ENCODE measurements around the gene PIP4P1. TPM values are rescaled to one million over a fixed set of nuclear protein-coding genes. Genes with fewer than 3 reads are reported as not detected.

The PIP4P1 gene
- total and polyA plus RNA-seq, 10 of the 15 experiments (the other 5 are each of a cell fraction or from before 2014, with no cell fraction given), result 19.1 to 47.4 (median 39.7) TPM

GRCh38 chr14:20460458-20461224 lies 593 bp downstream of the PIP4P1 start (continued):
- TF ChIP-seq ZBTB11 (CRISPR knock-in tag; IDR thresholded peaks at IDR 0.05), result no peak

DNA sequence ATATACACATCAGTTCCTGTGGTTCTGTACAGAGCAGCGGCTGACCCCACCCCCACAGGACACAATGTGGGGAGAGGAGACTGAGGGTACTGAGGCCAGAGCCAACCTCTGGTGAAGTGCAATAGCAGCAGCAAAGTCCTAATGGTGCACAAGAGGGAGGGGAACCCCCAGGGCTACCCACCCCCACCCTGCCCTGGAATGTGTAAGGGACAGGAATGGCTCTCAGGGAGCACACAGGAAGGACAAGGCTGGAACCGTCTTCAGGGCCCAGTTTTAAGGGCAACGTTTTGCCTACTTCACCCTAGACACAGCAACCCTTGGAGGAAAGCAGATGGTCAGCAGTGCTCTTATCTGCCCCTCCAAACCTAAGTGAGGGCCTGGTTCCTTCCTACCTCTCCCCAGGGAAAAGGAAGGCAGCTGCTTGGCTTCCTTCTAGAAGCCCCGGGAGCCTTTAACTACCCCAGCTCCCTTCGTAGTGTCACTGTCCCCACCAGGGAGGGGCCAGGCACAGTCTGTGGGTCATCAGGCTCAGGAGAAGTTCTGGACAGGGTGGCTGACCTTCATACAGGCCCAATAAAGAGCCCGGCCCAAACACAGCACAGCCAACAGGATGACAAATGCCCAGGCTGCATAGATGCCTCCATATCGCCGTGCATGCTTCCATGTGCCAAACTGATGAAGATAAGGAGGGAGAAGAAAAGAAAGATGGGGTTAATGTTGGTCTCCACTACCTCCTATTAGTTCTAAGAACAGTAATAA lies 3.0 kb downstream of the PIP4P1 start:
- intact Hi-C loops (cut with micrococcal nuclease; ENCODE audit: unreplicated experiment) (no loop called here), in situ Hi-C loops (cut with MboI) (no loop called here)
- no peaks in the 10 kb centered on the region for H3K27me3 ChIP-seq (replicated peaks in 1 of 2; ENCODE audit: control insufficient read depth in 2 of 2, insufficient read depth in 2 of 2, low read length in 1 of 2)
- FAIRE-seq, result no peak
- CTCF ChIA-PET, result interaction anchor here (0.5 to 5.4 kb wide), 2 partner anchors 25 to 43 kb away, joined by 3 to 39 read pairs; partner anchors contain the start of gene TEP1
- no peak overlapping the region for H3K9ac ChIP-seq (ENCODE audit: control insufficient read depth, insufficient read depth, low read length)
- H3K4me1 ChIP-seq (ENCODE audit: control insufficient read depth, insufficient read depth, low read length), result peaks cover 6% of the 10 kb centered on the region
- H2AFZ ChIP-seq (ENCODE audit: control insufficient read depth, low read depth, low read length), result no peak overlapping the region
- BruUV-seq (replicated peaks), result no TSS peak
- POLR2A ChIA-PET, result interaction anchor here (1.0 to 1.2 kb wide), 2 partner anchors 12 to 116 kb away, joined by 3 read pairs; no protein-coding TSS in a partner anchor
- SMC1A ChIA-PET (ENCODE audit: uncharacterized antibody, unreplicated experiment), result no interaction called here
- no peak for ATAC-seq
- H4K20me1 ChIP-seq (ENCODE audit: control insufficient read depth, insufficient read depth), result no peaks in the 10 kb centered on the region
- no peak overlapping the region for H3K4me3 ChIP-seq
- no peaks in the 10 kb centered on the region for H3K9me3 ChIP-seq (replicated peaks; ENCODE audit: control insufficient read depth, insufficient read depth, low read length)
- RAD21 ChIA-PET (ENCODE audit: unreplicated experiment), result no interaction called here
- 70% methylated on average over 8 of the region's 8 CpGs for WGBS (ENCODE audit: insufficient coverage, insufficient replicate concordance, low lambda C conversion rate, missing lambda C conversion rate)
- peaks cover 53% of the 10 kb centered on the region for H3K79me2 ChIP-seq (ENCODE audit: control insufficient read depth, insufficient read depth, low read length)
- no peak overlapping the region for H3K4me2 ChIP-seq (ENCODE audit: control insufficient read depth, insufficient read depth)
- H3K36me3 ChIP-seq (ENCODE audit: control insufficient read depth in 2 of 2, insufficient read depth in 2 of 2, low read length in 1 of 2), result peaks cover 11 to 27% of the 10 kb centered on the region in 2 experiments
- DNase-seq (ENCODE audit: low read depth, low spot score), result no peak
- no peak overlapping the region for H3K27ac ChIP-seq (ENCODE audit: control insufficient read depth, insufficient read depth)
- TF ChIP-seq ZNF217 (IDR thresholded peaks at IDR 0.05) (no peak), KAT2A (conservative IDR thresholded peaks at IDR 0.05; ENCODE audit: control insufficient read depth, low read depth, low read length) (no peak), MTA3 (IDR thresholded peaks at IDR 0.05; ENCODE audit: borderline replicate concordance, low read length) (peak; percentile 58; the same call in 1 of the 2 replicates), BACH1 (IDR thresholded peaks at IDR 0.05; ENCODE audit: borderline replicate concordance) (no peak), ZZZ3 (IDR thresholded peaks at IDR 0.05; ENCODE audit: control insufficient read depth, insufficient read length, low read depth) (no peak), BHLHE40 (IDR thresholded peaks at IDR 0.05; ENCODE audit: borderline replicate concordance in 1 of 2, low read depth in 2 of 2, low read length in 1 of 2) (no peak), SMC3 (IDR thresholded peaks at IDR 0.05; ENCODE audit: borderline replicate concordance, low read length) (no peak), KDM1A (IDR thresholded peaks at IDR 0.05; ENCODE audit: borderline replicate concordance) (no peak)
- TF ChIP-seq, protein P1, sequence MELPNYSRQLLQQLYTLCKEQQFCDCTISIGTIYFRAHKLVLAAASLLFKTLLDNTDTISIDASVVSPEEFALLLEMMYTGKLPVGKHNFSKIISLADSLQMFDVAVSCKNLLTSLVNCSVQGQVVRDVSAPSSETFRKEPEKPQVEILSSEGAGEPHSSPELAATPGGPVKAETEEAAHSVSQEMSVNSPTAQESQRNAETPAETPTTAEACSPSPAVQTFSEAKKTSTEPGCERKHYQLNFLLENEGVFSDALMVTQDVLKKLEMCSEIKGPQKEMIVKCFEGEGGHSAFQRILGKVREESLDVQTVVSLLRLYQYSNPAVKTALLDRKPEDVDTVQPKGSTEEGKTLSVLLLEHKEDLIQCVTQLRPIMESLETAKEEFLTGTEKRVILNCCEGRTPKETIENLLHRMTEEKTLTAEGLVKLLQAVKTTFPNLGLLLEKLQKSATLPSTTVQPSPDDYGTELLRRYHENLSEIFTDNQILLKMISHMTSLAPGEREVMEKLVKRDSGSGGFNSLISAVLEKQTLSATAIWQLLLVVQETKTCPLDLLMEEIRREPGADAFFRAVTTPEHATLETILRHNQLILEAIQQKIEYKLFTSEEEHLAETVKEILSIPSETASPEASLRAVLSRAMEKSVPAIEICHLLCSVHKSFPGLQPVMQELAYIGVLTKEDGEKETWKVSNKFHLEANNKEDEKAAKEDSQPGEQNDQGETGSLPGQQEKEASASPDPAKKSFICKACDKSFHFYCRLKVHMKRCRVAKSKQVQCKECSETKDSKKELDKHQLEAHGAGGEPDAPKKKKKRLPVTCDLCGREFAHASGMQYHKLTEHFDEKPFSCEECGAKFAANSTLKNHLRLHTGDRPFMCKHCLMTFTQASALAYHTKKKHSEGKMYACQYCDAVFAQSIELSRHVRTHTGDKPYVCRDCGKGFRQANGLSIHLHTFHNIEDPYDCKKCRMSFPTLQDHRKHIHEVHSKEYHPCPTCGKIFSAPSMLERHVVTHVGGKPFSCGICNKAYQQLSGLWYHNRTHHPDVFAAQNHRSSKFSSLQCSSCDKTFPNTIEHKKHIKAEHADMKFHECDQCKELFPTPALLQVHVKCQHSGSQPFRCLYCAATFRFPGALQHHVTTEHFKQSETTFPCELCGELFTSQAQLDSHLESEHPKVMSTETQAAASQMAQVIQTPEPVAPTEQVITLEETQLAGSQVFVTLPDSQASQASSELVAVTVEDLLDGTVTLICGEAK (IDR thresholded peaks at IDR 0.05; ENCODE audit: borderline replicate concordance), result no peak
- TF ChIP-seq, protein P2, sequence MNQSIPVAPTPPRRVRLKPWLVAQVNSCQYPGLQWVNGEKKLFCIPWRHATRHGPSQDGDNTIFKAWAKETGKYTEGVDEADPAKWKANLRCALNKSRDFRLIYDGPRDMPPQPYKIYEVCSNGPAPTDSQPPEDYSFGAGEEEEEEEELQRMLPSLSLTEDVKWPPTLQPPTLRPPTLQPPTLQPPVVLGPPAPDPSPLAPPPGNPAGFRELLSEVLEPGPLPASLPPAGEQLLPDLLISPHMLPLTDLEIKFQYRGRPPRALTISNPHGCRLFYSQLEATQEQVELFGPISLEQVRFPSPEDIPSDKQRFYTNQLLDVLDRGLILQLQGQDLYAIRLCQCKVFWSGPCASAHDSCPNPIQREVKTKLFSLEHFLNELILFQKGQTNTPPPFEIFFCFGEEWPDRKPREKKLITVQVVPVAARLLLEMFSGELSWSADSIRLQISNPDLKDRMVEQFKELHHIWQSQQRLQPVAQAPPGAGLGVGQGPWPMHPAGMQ (IDR thresholded peaks at IDR 0.05; ENCODE audit: borderline replicate concordance), result no peak
